ENCODE results near the gene RABGAP1L. TPM values are rescaled to one million over a fixed set of nuclear protein-coding genes. Genes with fewer than 3 reads are reported as not detected.
A peak's percentile ranks its signal among the peaks of the same experiment; 100 is the strongest.

RABGAP1L gene
- total and polyA plus RNA-seq, 4 donors: 4.8 to 53.5 (median 18.8) TPM

DNA sequence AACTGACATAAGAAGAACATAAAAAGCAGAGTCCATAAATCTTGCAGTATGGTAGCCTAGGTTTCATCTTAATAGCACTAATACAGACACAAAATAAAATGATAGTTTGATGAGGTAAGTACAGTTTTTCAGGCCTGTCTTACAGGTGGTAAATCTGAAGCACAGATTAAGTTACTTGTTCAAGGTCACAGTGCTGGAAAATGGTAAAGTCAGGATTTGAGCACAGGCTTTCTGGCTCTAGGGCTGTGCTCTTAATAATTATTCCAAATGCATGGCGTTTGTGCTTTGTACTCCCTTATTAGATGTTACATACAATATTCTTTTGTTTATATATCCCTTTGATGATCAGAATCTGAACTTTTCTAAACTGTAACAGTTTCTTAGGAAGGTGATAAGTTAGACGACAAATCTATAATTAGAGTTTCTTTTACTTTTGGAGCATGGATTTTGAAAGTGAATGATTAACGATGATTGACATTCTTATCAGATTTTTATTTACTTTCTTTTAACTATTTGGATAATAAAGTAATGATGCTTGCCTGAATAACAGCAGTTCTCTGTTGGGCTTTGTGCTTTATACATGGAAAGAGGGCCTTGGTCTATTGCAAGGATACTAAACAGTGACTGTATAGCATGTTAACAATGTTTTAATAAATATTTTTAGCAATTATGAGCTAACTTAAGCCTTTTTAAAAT, 738.9 kb downstream of the RABGAP1L start:
- no peaks in the 10 kb centered on the region for H3K27me3 ChIP-seq (ENCODE audit: control insufficient read depth in 4 of 4, insufficient read depth in 4 of 4, low read length in 3 of 4)
- no peak overlapping the region for H3K27ac ChIP-seq (ENCODE audit: low read depth in 1 of 2, low read length in 2 of 2)
- H3K9me3 ChIP-seq (ENCODE audit: control insufficient read depth in 4 of 4, low read length in 3 of 4): no peaks in the 10 kb centered on the region
- no peak overlapping the region for H3K9ac ChIP-seq (ENCODE audit: low read depth in 1 of 2, low read length in 2 of 2)
- H3K36me3 ChIP-seq (ENCODE audit: control insufficient read depth in 4 of 4, insufficient read depth in 3 of 4, low read depth in 1 of 4, low read length in 3 of 4): no peaks in the 10 kb centered on the region
- WGBS: 30% methylated on average over 3 of the region's 3 CpGs
- TF ChIP-seq NR2F2 (IDR thresholded peaks at IDR 0.05) (no peak), YY1 (IDR thresholded peaks at IDR 0.05) (no peak), SP1 (IDR thresholded peaks at IDR 0.05) (peak; percentile 18), FOXA1 (IDR thresholded peaks at IDR 0.05) (no peak), RAD21 (IDR thresholded peaks at IDR 0.05) (no peak), HNF4A (conservative IDR thresholded peaks at IDR 0.05) (peak in 1 of 2 donors; percentile 4), JUND (IDR thresholded peaks at IDR 0.05) (peak in 1 of 2 donors; percentile 19), TAF1 (conservative IDR thresholded peaks at IDR 0.05) (no peak), RXRA (IDR thresholded peaks at IDR 0.05) (no peak), FOXA2 (IDR thresholded peaks at IDR 0.05) (no peak), HNF4G (IDR thresholded peaks at IDR 0.05) (no peak), ZBTB33 (IDR thresholded peaks at IDR 0.05) (no peak), GABPA (IDR thresholded peaks at IDR 0.05 in 1 of 2, conservative IDR thresholded peaks at IDR 0.05 in 1 of 2) (no peak), CTCF (IDR thresholded peaks at IDR 0.05; ENCODE audit: low read depth, low read length, missing input control) (no peak), EGR1 (IDR thresholded peaks at IDR 0.05; ENCODE audit: low read depth in 2 of 2) (no peak), MAX (IDR thresholded peaks at IDR 0.05) (no peak)
- TF ChIP-seq, protein P1, sequence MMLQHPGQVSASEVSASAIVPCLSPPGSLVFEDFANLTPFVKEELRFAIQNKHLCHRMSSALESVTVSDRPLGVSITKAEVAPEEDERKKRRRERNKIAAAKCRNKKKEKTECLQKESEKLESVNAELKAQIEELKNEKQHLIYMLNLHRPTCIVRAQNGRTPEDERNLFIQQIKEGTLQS (IDR thresholded peaks at IDR 0.05): no peak
- TF ChIP-seq, protein P2, sequence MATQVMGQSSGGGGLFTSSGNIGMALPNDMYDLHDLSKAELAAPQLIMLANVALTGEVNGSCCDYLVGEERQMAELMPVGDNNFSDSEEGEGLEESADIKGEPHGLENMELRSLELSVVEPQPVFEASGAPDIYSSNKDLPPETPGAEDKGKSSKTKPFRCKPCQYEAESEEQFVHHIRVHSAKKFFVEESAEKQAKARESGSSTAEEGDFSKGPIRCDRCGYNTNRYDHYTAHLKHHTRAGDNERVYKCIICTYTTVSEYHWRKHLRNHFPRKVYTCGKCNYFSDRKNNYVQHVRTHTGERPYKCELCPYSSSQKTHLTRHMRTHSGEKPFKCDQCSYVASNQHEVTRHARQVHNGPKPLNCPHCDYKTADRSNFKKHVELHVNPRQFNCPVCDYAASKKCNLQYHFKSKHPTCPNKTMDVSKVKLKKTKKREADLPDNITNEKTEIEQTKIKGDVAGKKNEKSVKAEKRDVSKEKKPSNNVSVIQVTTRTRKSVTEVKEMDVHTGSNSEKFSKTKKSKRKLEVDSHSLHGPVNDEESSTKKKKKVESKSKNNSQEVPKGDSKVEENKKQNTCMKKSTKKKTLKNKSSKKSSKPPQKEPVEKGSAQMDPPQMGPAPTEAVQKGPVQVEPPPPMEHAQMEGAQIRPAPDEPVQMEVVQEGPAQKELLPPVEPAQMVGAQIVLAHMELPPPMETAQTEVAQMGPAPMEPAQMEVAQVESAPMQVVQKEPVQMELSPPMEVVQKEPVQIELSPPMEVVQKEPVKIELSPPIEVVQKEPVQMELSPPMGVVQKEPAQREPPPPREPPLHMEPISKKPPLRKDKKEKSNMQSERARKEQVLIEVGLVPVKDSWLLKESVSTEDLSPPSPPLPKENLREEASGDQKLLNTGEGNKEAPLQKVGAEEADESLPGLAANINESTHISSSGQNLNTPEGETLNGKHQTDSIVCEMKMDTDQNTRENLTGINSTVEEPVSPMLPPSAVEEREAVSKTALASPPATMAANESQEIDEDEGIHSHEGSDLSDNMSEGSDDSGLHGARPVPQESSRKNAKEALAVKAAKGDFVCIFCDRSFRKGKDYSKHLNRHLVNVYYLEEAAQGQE (IDR thresholded peaks at IDR 0.05): no peak
- H3K4me3 ChIP-seq (ENCODE audit: low read depth in 1 of 3, low read length in 3 of 3): no peak overlapping the region
- H3K4me1 ChIP-seq (ENCODE audit: control insufficient read depth in 4 of 4, insufficient read depth in 4 of 4, low read length in 3 of 4): peaks cover 0 to 37% (median 23%) of the 10 kb centered on the region in 4 donors
- no peak for DNase-seq (ENCODE audit: low spot score)

Data from liver (tissue), 9 donors.